IMR-90 (cell line): ENCODE measurements around the gene ASMTL.

Experiments
- CEBPB ChIP-seq: IDR thresholded peaks from 2 replicates; pipeline ENCODE4 v1.6.1; 2012; ENCODE audit warnings: low read depth, low read length, improper control_type of control experiment
- CHD1 ChIP-seq: IDR thresholded peaks from 2 replicates; pipeline ENCODE4 v1.6.1; 2012; ENCODE audit warnings: low read depth, low read length, improper control_type of control experiment
- CTCF ChIP-seq: conservative IDR thresholded peaks from 2 replicates; pipeline ENCODE4 v1.5.1; 2012; ENCODE audit warnings: mild to moderate bottlenecking, low read depth, low read length, improper control_type of control experiment
- MXI1 ChIP-seq: IDR thresholded peaks from 2 replicates; pipeline ENCODE4 v1.6.1; 2012; ENCODE audit warnings: low read depth, mild to moderate bottlenecking, low read length, moderate library complexity, borderline replicate concordance
- NFE2L2 ChIP-seq: fragments of 150-350 bp; IDR thresholded peaks from 2 replicates; pipeline ENCODE4 v1.6.1; 2016; ENCODE audit warnings: low read depth, mild to moderate bottlenecking, low read length
- POLR2A ChIP-seq: IDR thresholded peaks from 2 replicates; pipeline ENCODE4 v1.6.1; 2012; ENCODE audit warnings: mild to moderate bottlenecking, low read depth, low read length
- RCOR1 ChIP-seq: IDR thresholded peaks from 2 replicates; pipeline ENCODE4 v1.6.1; 2012; ENCODE audit warnings: mild to moderate bottlenecking, low read length, improper control_type of control experiment; ENCODE audit not compliant: insufficient replicate concordance
- RFX5 ChIP-seq: IDR thresholded peaks from 2 replicates; pipeline ENCODE4 v1.8.0; 2012; ENCODE audit warnings: low read depth, mild to moderate bottlenecking, low read length, moderate library complexity
- SMC3 ChIP-seq: fragments of 150-350 bp; IDR thresholded peaks from 2 replicates; pipeline ENCODE4 v1.6.1; 2016; ENCODE audit warnings: low read depth, mild to moderate bottlenecking, antibody characterized with exemption, low read length, moderate library complexity
- USF2 ChIP-seq: fragments of 150-350 bp; IDR thresholded peaks from 2 replicates; pipeline ENCODE4 v1.6.1; 2017; ENCODE audit warnings: mild to moderate bottlenecking, antibody characterized with exemption, low read length, low read depth

GRCh38 chrX:1386338-1387127, 66.2 kb downstream of the ASMTL start:
- TF ChIP-seq CTCF (no peak), SMC3 (no peak), RCOR1 (no peak), CHD1 (no peak), MXI1 (no peak), RFX5 (no peak), CEBPB (no peak), USF2 (no peak), NFE2L2 (no peak), POLR2A (no peak)
